Thymus (tissue), 14 donors: ENCODE results near the gene SAMD13. TPM values are rescaled to one million over a fixed set of nuclear protein-coding genes. Genes with fewer than 3 reads are reported as not detected.

Source experiments
- DNase-seq, 9 donors: peaks; one replicate each; pipeline ENCODE4 v3.0.0-alpha.2; 2013; ENCODE audit warnings: low spot score in 9 of 9, low read depth in 6 of 9, missing footprints in 1 of 9
- H3K27ac ChIP-seq, 2 donors: one replicate each; pipeline ENCODE4 v1.5.1; 2013; ENCODE audit warnings: control low read depth in 1 of 2, low read depth in 1 of 2, low read length in 1 of 2, mild to moderate bottlenecking in 1 of 2, moderate library complexity in 1 of 2
- H3K27me3 ChIP-seq, 2 donors: one replicate each; pipeline ENCODE4 v1.5.1; 2013; ENCODE audit warnings: low read length in 1 of 2; ENCODE audit not compliant: control insufficient read depth in 2 of 2, insufficient read depth in 1 of 2
- H3K36me3 ChIP-seq, 2 donors: one replicate each; pipeline ENCODE4 v1.5.1; 2013; ENCODE audit warnings: low read length in 1 of 2, mild to moderate bottlenecking in 1 of 2, moderate library complexity in 1 of 2; ENCODE audit not compliant: control insufficient read depth in 2 of 2, insufficient read depth in 2 of 2
- H3K4me1 ChIP-seq, 2 donors: one replicate each; pipeline ENCODE4 v1.5.1; 2013; ENCODE audit warnings: low read length in 2 of 2; ENCODE audit not compliant: control insufficient read depth in 2 of 2, insufficient read depth in 2 of 2
- H3K4me3 ChIP-seq, 2 donors: one replicate each; pipeline ENCODE4 v1.5.1; 2013; ENCODE audit warnings: low read length in 2 of 2, control low read depth in 1 of 2, mild to moderate bottlenecking in 1 of 2
- H3K9me3 ChIP-seq, 2 donors: one replicate each; pipeline ENCODE4 v1.5.1; 2013; ENCODE audit warnings: low read length in 1 of 2, mild to moderate bottlenecking in 1 of 2; ENCODE audit not compliant: control insufficient read depth in 2 of 2, insufficient read depth in 1 of 2
- WGBS: extraction: QIAGEN DNeasy Blood & Tissue Kit; methylation state at CpG from one replicate; pipeline ENCODE4 v1.1.7; 2013; 5-methylcytosine and 5-hydroxymethylcytosine counted together
- long read RNA-seq, 10 donors: transcript quantifications; one replicate each; lab custom pipeline, GENCODE V29; 2026
- polyA plus RNA-seq: library from polyadenylated mRNA; stranded (reverse); fragments of 200-250 nt; gene quantifications from one replicate; pipeline ENCODE4 v1.2.3, GENCODE V29; 2013
- total RNA-seq: library from RNA; stranded (reverse); fragments of 120-200 nt; gene quantifications from one replicate; pipeline ENCODE4 v1.2.4, GENCODE V29; 2013
- donor health status: healthy.

SAMD13 gene
- total RNA-seq (3.7 TPM), polyA plus RNA-seq (2.6 TPM)
- long read RNA-seq, donor 1, result 0 reads
- long read RNA-seq, donor 2, result 0 reads
- long read RNA-seq, donor 3, partial matches to known transcripts, result 0 of 3 reads
- long read RNA-seq, donor 3, other reads (novel, unspliced or antisense), result 0 of 3 reads
- long read RNA-seq, donor 4, partial matches to known transcripts, result 0 of 1 reads
- long read RNA-seq, donor 4, other reads (novel, unspliced or antisense), result 0 of 1 reads
- long read RNA-seq, donor 5, partial matches to known transcripts, result 0 of 1 reads
- long read RNA-seq, donor 5, other reads (novel, unspliced or antisense), result 0 of 1 reads
- long read RNA-seq, donor 6, result 0 reads
- long read RNA-seq, donor 7, partial matches to known transcripts, result 0 of 1 reads
- long read RNA-seq, donor 7, other reads (novel, unspliced or antisense), result 0 of 1 reads
- long read RNA-seq, donor 8, result 0 reads
- long read RNA-seq, donor 9, result 0 reads
- long read RNA-seq, donor 10, partial matches to known transcripts, result 0 of 1 reads
- long read RNA-seq, donor 10, other reads (novel, unspliced or antisense), result 0 of 1 reads

DNA sequence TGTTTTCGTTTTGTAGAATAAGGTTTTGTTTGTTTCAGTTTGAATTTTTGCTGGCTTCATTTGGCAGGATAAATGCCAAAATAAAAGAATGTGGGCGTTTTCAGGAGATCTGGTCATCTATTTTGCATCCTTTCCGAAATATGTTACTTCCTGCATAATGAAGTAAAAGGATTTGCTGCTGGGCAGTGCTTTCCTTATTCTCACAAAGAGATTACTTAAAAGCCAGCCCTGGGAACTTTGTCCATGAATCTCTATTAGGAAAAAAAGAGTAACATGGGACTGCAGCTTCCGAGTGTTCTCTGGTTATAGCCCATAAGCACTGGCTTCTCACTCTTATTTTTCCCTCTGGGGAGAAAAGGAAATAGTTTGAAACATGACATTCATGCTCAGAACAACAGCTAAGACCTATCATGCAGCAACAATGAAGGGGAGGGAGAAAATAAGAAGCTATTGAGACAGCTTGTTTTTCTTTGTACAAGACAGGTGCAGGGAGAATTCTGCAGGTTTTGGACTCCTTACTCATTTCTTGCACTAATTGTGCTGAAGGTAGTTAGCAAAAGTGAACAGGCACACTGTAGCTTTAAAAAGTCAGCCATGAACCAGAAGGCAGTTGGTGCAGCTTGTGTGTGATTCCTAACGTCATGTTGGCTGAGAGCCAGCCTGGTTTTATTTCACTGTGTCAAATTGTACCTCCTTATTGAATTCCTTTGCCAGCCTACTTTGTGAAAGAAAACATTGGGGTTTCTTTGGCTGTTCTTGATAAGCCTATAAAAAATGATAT lies at the start of gene SAMD13:
TSS of gene SAMD13 (plus strand) at position 705 of the 781 bp plus-strand sequence. CDS start 1,527 bp downstream, outside the sequence.
- Histone ChIP-seq H3K4me1 (peaks cover 6 to 32% of the 10 kb centered on the region in 2 donors), H3K27me3 (no peaks in the 10 kb centered on the region), H3K4me3 (peak within 1 kb of the TSS; percentile 40 to 55), H3K36me3 (no peaks in the 10 kb centered on the region), H3K27ac (peak within 1 kb of the TSS; percentile 64 to 88), H3K9me3 (no peaks in the 10 kb centered on the region)
- peak in 8 of 9 donors; percentile 69 to 93 (median 74) for DNase-seq
- 50% methylated on average over 5 of the region's 5 CpGs for WGBS

- peaks cover 0 to 5% of the 10 kb centered on the region in 2 donors for H3K4me1 ChIP-seq
- H3K36me3 ChIP-seq, result no peaks in the 10 kb centered on the region
- 98% methylated on average over 2 of the region's 2 CpGs for whole genome bisulfite sequencing
- no peak overlapping the region for H3K27ac ChIP-seq
- no peak for DNase-seq
- no peaks in the 10 kb centered on the region for H3K9me3 ChIP-seq
- H3K4me3 ChIP-seq, result no peak overlapping the region
- no peaks in the 10 kb centered on the region for H3K27me3 ChIP-seq
Measured at GRCh38 chr1:84253036-84253435, 48.5 kb upstream of the SAMD13 start.

GRCh38 chr1:84253891-84254290 lies 47.6 kb upstream of the SAMD13 start:
- 93% methylated on average over 4 of the region's 4 CpGs for WGBS
- H3K36me3 ChIP-seq, result no peaks in the 10 kb centered on the region
- H3K4me3 ChIP-seq, result no peak overlapping the region
- no peak for DNase-seq
- H3K27me3 ChIP-seq, result no peaks in the 10 kb centered on the region
- H3K4me1 ChIP-seq, result peaks cover 0 to 10% of the 10 kb centered on the region in 2 donors
- H3K27ac ChIP-seq, result no peak overlapping the region
- H3K9me3 ChIP-seq, result no peaks in the 10 kb centered on the region

DNA sequence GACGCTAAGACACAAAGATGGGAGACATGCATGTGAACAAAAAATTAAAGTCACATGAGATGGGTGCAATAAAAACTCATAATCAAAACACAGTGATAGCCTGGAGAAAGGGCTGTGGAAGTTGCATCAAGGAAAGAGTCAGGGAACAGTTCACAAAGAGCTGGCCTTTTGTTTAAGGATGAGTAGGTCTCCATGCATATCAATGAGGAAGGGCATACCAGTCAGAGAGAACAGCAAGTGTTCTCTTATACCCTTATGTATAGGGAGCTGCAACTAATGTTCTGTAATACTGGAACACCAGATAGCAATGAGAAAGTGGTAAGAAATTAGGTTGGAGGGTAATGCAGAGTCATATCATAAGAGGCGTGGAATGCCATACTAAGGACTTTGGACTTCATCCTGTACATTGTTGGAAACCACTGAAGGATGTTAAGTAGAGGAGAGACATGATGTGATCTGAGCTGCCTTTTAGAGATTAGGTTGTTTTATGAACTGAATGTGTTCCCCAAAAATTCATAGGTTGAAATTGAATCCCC lies 46.7 kb upstream of the SAMD13 start:
- over 99% methylated on average over 2 of the region's 2 CpGs for WGBS
- Histone ChIP-seq H3K36me3 (no peaks in the 10 kb centered on the region), H3K4me3 (no peak overlapping the region), H3K9me3 (no peaks in the 10 kb centered on the region), H3K27me3 (no peaks in the 10 kb centered on the region), H3K27ac (no peak overlapping the region), H3K4me1 (peaks cover 0 to 13% of the 10 kb centered on the region in 2 donors)
- DNase-seq, result no peak

GRCh38 chr1:84255582-84255981 lies 45.9 kb upstream of the SAMD13 start:
- no peak for DNase-seq
- Histone ChIP-seq H3K27me3 (no peaks in the 10 kb centered on the region), H3K4me1 (peaks cover 0 to 13% of the 10 kb centered on the region in 2 donors)

GRCh38 chr1:84257617-84258016 lies 43.9 kb upstream of the SAMD13 start:
- H3K4me3 ChIP-seq, result no peak overlapping the region
- no peaks in the 10 kb centered on the region for H3K9me3 ChIP-seq
- 91% methylated on average over 2 of the region's 2 CpGs for WGBS
- DNase-seq, result no peak
- H3K27me3 ChIP-seq, result no peaks in the 10 kb centered on the region
- H3K4me1 ChIP-seq, result peaks cover 0 to 13% of the 10 kb centered on the region in 2 donors
- H3K27ac ChIP-seq, result peak overlapping the region in 1 of 2 donors; percentile 75
- H3K36me3 ChIP-seq, result no peaks in the 10 kb centered on the region

More at GRCh38 chr1:84255582-84255981, 45.9 kb upstream of the SAMD13 start:
- Histone ChIP-seq H3K4me3 (no peak overlapping the region), H3K36me3 (no peaks in the 10 kb centered on the region), H3K9me3 (no peaks in the 10 kb centered on the region), H3K27ac (no peak overlapping the region)

- peaks cover 0 to 13% of the 10 kb centered on the region in 2 donors for H3K4me1 ChIP-seq
- DNase-seq, result no peak
- no peaks in the 10 kb centered on the region for H3K9me3 ChIP-seq
- H3K27me3 ChIP-seq, result no peaks in the 10 kb centered on the region
- no peaks in the 10 kb centered on the region for H3K36me3 ChIP-seq
- no peak overlapping the region for H3K4me3 ChIP-seq
- no peak overlapping the region for H3K27ac ChIP-seq
- 97% methylated on average over 2 of the region's 2 CpGs for WGBS
Measured at GRCh38 chr1:84259376-84259775, 42.1 kb upstream of the SAMD13 start.

GRCh38 chr1:84259989-84260388 lies 41.5 kb upstream of the SAMD13 start:
- Histone ChIP-seq H3K9me3 (no peaks in the 10 kb centered on the region), H3K27ac (no peak overlapping the region), H3K36me3 (no peaks in the 10 kb centered on the region), H3K4me3 (no peak overlapping the region), H3K27me3 (no peaks in the 10 kb centered on the region), H3K4me1 (peaks cover 0 to 13% of the 10 kb centered on the region in 2 donors)
- 97% methylated on average over 2 of the region's 2 CpGs for WGBS
- DNase-seq, result no peak
